Caco-2 (cell line): Measurements from ENCODE around the gene JPH2. TPM values are rescaled to one million over a fixed set of nuclear protein-coding genes. Genes with fewer than 3 reads are reported as not detected.

Source experiments
- BruUV-seq: library from RNA; stranded (reverse); fragments of 400-500 nt; replicated peaks from 2 replicates; lab custom pipeline; 2021; lab: Mats Ljungman, UMichigan
- CTCF ChIA-PET: fragments of 300-600 bp; sonication (Branson Sonifier 250); formaldehyde crosslinking; loops from one replicate; lab custom pipeline; 2022; ENCODE audit warnings: antibody characterized with exemption; lab: Charles Lee
- POLR2A ChIA-PET: fragments of 300-600 bp; sonication (Branson Sonifier 250); formaldehyde crosslinking; loops from one replicate; lab custom pipeline; 2022; ENCODE audit warnings: antibody characterized with exemption; lab: Charles Lee
- DNase-seq, 2 experiments: peaks; one replicate each; pipeline versions ENCODE4 v3.0.0 to v3.0.0-alpha.2; 2020 to 2022
- H3K27me3 ChIP-seq: replicated peaks from 2 replicates; pipeline ENCODE4 v1.6.0; 2011; ENCODE audit warnings: low read length; ENCODE audit not compliant: control insufficient read depth, insufficient read depth
- H3K36me3 ChIP-seq: 2 replicates; pipeline ENCODE4 v1.5.1; 2011; ENCODE audit warnings: low read length; ENCODE audit not compliant: control insufficient read depth, insufficient read depth
- H3K4me1 ChIP-seq: fragments of 250-450 bp; sonication (Bioruptor Pico); 2 replicates; pipeline ENCODE4 v1.5.1; 2020; ENCODE audit warnings: mild to moderate bottlenecking
- H3K4me3 ChIP-seq: 2 replicates; pipeline ENCODE4 v1.5.1; 2011; ENCODE audit warnings: low read depth, mild to moderate bottlenecking, control low read depth, low read length
- H3K9me3 ChIP-seq: fragments of 250-450 bp; sonication (Bioruptor Pico); 2 replicates; pipeline ENCODE4 v1.5.1; 2020; ENCODE audit warnings: mild to moderate bottlenecking, moderate library complexity
- H3K27ac Mint-ChIP-seq: one replicate; pipeline ENCODE4 v1.8.0; 2022; ENCODE audit warnings: mixed read lengths; ENCODE audit not compliant: unreplicated experiment
- H3K27me3 Mint-ChIP-seq: one replicate; pipeline ENCODE4 v1.8.0; 2022; ENCODE audit warnings: mixed read lengths; ENCODE audit not compliant: insufficient read depth, unreplicated experiment
- H3K36me3 Mint-ChIP-seq: one replicate; pipeline ENCODE4 v1.8.0; 2022; ENCODE audit warnings: mild to moderate bottlenecking, mixed read lengths; ENCODE audit not compliant: insufficient read depth, unreplicated experiment
- H3K4me1 Mint-ChIP-seq: one replicate; pipeline ENCODE4 v1.8.0; 2022; ENCODE audit warnings: low read depth, mixed read lengths; ENCODE audit not compliant: unreplicated experiment
- H3K4me3 Mint-ChIP-seq: one replicate; pipeline ENCODE4 v1.8.0; 2022; ENCODE audit warnings: mild to moderate bottlenecking, moderate library complexity, mixed read lengths; ENCODE audit not compliant: unreplicated experiment
- H3K9me3 Mint-ChIP-seq: one replicate; pipeline ENCODE4 v1.8.0; 2022; ENCODE audit warnings: mixed read lengths; ENCODE audit not compliant: unreplicated experiment
- intact Hi-C: fragments of 100-400 bp; cut with micrococcal nuclease; formaldehyde crosslinking; loops from one replicate; pipeline ENCODE4 v1.10.0; 2022; ENCODE audit not compliant: unreplicated experiment
- total RNA-seq: library from RNA; stranded (reverse); gene quantifications from 2 replicates; pipeline ENCODE4 v1.2.3, GENCODE V29; 2022
- TF ChIP-seq, protein P1 (sequence below), 2 experiments: fragments of 200-600 bp in 1 of 2; IDR thresholded peaks; 1 replicate in 1 of 2; 2 replicates in 1 of 2; pipeline versions ENCODE4 v1.5.1 to v1.8.0; 2011 to 2022; ENCODE audit warnings: antibody characterized with exemption in 1 of 2, control low read depth in 1 of 2, inconsistent platforms in 1 of 2, low read depth in 1 of 2, low read length in 1 of 2, mild to moderate bottlenecking in 1 of 2, moderate library complexity in 1 of 2; ENCODE audit not compliant: insufficient read depth in 1 of 2, severe bottlenecking in 1 of 2, unreplicated experiment in 1 of 2

JPH2 gene
- total RNA-seq, 1 experiment from 2014 or later, result 10.5 TPM

DNA sequence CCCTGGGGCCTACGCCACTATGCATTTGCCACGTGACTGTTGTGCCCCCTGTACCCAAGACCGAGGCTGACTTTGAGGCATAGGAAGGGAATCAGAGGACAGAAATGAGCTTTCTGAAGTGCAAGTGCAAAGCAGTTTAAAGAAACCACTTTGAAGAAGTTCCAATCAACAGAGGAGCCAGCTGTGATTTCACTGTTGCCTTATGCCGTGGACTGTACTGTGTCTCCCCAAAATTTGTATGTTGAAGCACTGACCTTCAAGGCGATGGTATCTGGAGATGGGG, 111.1 kb downstream of the JPH2 start:
- intact Hi-C loops, result no loop called here
- ChIA-PET CTCF (interaction anchor here (0.6 kb wide), 1 partner anchor 20 kb away, joined by 3 read pairs; no protein-coding TSS in a partner anchor), POLR2A (no interaction called here)
- no peaks in the 10 kb centered on the region for H3K4me1 Mint-ChIP-seq
- H3K36me3 ChIP-seq, result no peaks in the 10 kb centered on the region
- no peaks in the 10 kb centered on the region for H3K36me3 Mint-ChIP-seq
- peaks cover 37% of the 10 kb centered on the region for H3K27me3 Mint-ChIP-seq
- H3K4me3 ChIP-seq, result no peak overlapping the region
- no peak overlapping the region for H3K27ac Mint-ChIP-seq
- BruUV-seq, result no TSS peak
- H3K9me3 Mint-ChIP-seq, result no peaks in the 10 kb centered on the region
- no peaks in the 10 kb centered on the region for H3K9me3 ChIP-seq
- TF ChIP-seq, protein P1, sequence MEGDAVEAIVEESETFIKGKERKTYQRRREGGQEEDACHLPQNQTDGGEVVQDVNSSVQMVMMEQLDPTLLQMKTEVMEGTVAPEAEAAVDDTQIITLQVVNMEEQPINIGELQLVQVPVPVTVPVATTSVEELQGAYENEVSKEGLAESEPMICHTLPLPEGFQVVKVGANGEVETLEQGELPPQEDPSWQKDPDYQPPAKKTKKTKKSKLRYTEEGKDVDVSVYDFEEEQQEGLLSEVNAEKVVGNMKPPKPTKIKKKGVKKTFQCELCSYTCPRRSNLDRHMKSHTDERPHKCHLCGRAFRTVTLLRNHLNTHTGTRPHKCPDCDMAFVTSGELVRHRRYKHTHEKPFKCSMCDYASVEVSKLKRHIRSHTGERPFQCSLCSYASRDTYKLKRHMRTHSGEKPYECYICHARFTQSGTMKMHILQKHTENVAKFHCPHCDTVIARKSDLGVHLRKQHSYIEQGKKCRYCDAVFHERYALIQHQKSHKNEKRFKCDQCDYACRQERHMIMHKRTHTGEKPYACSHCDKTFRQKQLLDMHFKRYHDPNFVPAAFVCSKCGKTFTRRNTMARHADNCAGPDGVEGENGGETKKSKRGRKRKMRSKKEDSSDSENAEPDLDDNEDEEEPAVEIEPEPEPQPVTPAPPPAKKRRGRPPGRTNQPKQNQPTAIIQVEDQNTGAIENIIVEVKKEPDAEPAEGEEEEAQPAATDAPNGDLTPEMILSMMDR (IDR thresholded peaks at IDR 0.05; ENCODE audit: insufficient read depth in 1 of 2, low read depth in 1 of 2, low read length in 1 of 2, severe bottlenecking in 1 of 2, unreplicated experiment in 1 of 2), result no peak
- H3K4me3 Mint-ChIP-seq, result no peak overlapping the region
- H3K27me3 ChIP-seq, result peaks cover 3% of the 10 kb centered on the region; the same call in 1 of the 2 replicates
- no peak for DNase-seq
- no peaks in the 10 kb centered on the region for H3K4me1 ChIP-seq

DNA sequence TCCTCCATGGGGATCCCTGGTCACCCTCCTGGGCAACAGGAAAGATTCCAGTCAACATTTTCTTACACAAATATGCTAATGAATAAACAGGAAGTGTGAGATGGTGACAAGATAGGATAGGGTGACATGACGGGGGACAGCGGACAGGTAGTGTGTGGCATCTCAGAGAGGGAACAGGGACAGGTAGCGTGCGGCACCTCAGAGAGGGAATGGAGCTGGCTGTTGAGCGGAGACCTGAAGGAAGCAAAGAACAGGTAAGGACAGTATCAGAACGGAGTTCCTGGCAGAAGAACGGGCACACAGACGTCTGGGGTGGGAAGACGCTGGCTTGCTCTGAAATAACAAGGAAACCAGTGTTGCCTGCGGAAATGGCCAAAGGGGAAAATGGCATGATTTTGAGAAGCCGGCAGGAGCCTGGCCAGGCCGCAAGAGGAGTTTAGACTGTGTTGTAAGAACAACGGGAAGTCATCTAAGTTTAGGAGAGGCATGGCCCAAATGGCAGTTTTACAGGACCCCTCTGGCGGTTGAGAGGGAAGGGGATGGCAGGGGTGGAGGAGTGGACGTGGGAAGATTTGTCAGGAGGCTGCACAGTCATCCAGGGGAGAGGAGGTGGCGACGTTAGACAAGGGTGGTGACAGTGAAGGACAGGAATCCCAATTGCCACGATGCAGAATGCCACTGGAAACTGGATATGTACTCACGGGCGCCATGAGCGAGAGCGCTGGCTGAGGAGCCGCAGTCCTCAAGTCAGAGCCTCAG, 111.6 kb downstream of the JPH2 start:
- TF ChIP-seq, protein P1 (IDR thresholded peaks at IDR 0.05; ENCODE audit: insufficient read depth in 1 of 2, low read depth in 1 of 2, low read length in 1 of 2, severe bottlenecking in 1 of 2, unreplicated experiment in 1 of 2), result no peak
- H3K9me3 Mint-ChIP-seq, result no peaks in the 10 kb centered on the region
- ChIA-PET POLR2A (no interaction called here), CTCF (interaction anchor here (0.6 kb wide), 1 partner anchor 19 kb away, joined by 3 read pairs; no protein-coding TSS in a partner anchor)
- H3K4me1 ChIP-seq, result no peaks in the 10 kb centered on the region
- H3K9me3 ChIP-seq, result no peaks in the 10 kb centered on the region
- peak in 1 of 2 experiments; percentile 32 for DNase-seq
- intact Hi-C loops, result no loop called here
- no peaks in the 10 kb centered on the region for H3K4me1 Mint-ChIP-seq
- no peaks in the 10 kb centered on the region for H3K36me3 ChIP-seq
- H3K27ac Mint-ChIP-seq, result no peak overlapping the region
- BruUV-seq, result no TSS peak
- no peak overlapping the region for H3K4me3 ChIP-seq
- H3K36me3 Mint-ChIP-seq, result no peaks in the 10 kb centered on the region
- H3K27me3 Mint-ChIP-seq, result peaks cover 38% of the 10 kb centered on the region
- H3K4me3 Mint-ChIP-seq, result no peak overlapping the region
- H3K27me3 ChIP-seq, result peaks cover 3% of the 10 kb centered on the region; the same call in 1 of the 2 replicates

DNA sequence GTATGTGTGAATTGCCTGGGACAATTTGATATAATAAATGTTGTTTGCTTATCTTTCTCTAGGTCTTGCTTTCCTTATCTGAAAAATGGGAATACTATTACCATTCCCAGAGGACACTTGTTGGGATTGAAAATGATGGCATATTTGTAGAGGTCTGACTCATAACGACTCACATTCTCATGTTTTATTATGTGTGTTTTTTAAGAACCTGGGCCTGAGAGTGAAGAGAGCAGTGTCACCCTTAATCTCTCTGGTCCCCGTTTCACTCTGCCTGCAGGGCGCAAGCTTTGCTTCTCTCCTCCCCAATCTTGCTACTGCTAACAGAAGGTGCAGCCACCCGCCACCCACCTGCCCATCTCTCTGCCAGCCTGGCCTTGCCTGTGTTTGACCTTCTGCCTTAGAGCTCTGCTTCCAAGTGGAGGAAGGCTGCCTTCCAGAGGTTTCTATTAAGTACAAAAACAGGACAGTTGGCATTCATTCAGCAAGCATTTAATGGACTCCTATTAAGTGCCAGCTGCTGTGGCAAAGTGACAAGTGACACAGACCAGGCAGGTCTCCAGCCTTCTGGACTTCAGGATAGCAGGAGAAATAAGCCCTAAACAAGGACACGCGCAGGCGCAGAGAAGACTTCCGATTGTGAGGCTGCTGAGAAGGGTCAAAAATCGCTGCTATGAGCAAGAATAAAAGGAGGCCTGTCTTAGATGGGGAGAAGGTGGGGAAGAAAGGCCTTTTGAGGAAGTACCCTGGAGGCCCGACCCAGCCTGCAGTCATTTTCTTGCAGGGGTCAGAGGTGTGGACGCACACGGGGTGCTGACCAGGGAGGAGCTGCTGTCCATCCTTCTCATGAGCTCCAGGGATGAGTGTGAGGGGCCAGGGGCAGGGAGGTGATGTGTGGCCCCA, 112.5 kb downstream of the JPH2 start:
- H3K9me3 ChIP-seq, result no peaks in the 10 kb centered on the region
- Mint-ChIP-seq H3K4me1 (no peaks in the 10 kb centered on the region), H3K27ac (no peak overlapping the region), H3K36me3 (no peaks in the 10 kb centered on the region), H3K4me3 (no peak overlapping the region), H3K27me3 (peaks cover 44% of the 10 kb centered on the region), H3K9me3 (no peaks in the 10 kb centered on the region)
- ChIA-PET POLR2A (no interaction called here), CTCF (no interaction called here)
- H3K27me3 ChIP-seq, result peaks cover 3% of the 10 kb centered on the region; the same call in 1 of the 2 replicates
- TF ChIP-seq, protein P1 (IDR thresholded peaks at IDR 0.05; ENCODE audit: insufficient read depth in 1 of 2, low read depth in 1 of 2, low read length in 1 of 2, severe bottlenecking in 1 of 2, unreplicated experiment in 1 of 2), result no peak
- H3K36me3 ChIP-seq, result no peaks in the 10 kb centered on the region
- peak in 1 of 2 experiments; percentile 36 for DNase-seq
- H3K4me3 ChIP-seq, result no peak overlapping the region
- H3K4me1 ChIP-seq, result no peaks in the 10 kb centered on the region
- no TSS peak for BruUV-seq
- intact Hi-C loops, result no loop called here
